ENCODE data around the gene NEK2.
A peak's percentile ranks its signal among the peaks of the same experiment; 100 is the strongest.

DNA sequence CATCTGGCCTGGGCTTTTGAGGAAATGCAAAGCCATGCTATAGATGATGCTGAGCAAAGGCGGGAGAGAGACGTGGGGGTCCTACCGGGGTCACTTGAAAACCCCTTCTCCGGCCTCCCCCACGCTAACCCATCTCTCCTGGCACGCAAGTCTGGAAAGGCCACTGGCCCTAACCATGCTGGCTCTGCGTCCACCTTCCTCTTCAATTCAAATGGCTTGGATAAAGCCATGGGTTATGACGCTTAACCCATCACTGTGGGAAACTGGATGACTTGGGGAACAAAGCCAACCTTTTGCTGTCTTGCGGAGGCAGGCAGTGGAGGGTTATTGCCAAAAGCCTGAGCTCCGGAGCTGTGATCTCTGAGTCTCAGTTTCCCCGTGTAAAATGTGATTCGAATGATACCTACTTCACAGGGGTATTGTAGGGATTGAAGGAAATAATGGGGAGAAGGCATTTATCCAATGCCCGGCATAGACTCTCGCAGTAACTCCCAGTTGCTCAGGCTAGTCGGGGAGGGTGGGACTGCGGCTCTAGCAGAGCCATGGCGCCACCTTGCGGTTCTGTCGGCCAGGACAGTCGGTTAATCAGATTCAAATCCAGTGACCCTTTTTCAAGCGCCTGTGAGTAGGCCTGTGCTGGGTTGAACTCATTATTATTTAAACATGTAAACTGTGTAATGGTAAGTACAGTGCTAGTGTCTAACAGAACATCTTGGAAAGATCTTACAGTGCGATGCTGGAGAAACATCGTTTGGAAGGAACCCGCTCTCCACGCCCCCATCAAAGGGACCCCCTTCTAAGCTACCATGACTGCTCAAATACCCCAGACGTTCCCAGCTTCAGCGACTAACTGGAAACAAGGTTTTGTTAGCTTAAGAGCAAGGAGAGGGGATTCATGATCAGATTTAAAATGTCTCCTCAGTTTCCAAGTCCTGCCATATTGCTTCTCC, 20.3 kb downstream of the NEK2 start:
- TF ChIP-seq, protein P1, sequence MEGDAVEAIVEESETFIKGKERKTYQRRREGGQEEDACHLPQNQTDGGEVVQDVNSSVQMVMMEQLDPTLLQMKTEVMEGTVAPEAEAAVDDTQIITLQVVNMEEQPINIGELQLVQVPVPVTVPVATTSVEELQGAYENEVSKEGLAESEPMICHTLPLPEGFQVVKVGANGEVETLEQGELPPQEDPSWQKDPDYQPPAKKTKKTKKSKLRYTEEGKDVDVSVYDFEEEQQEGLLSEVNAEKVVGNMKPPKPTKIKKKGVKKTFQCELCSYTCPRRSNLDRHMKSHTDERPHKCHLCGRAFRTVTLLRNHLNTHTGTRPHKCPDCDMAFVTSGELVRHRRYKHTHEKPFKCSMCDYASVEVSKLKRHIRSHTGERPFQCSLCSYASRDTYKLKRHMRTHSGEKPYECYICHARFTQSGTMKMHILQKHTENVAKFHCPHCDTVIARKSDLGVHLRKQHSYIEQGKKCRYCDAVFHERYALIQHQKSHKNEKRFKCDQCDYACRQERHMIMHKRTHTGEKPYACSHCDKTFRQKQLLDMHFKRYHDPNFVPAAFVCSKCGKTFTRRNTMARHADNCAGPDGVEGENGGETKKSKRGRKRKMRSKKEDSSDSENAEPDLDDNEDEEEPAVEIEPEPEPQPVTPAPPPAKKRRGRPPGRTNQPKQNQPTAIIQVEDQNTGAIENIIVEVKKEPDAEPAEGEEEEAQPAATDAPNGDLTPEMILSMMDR (IDR thresholded peaks at IDR 0.05) = peak; percentile 82 to 95 (median 91)
- TF ChIP-seq POLR2A (IDR thresholded peaks at IDR 0.05) (no peak), POLR2AphosphoS5 (IDR thresholded peaks at IDR 0.05) (no peak)

All from breast epithelium (tissue), 3 donors.